GM21528 (cell line): Measurements from ENCODE around the gene TSC1.

Source experiments
- ATAC-seq: cut with Tn5 transposase; IDR thresholded peaks from one replicate; pipeline ENCODE4 v1.9.1; 2021; ENCODE audit warnings: mild to moderate bottlenecking, moderate library complexity; ENCODE audit not compliant: unreplicated experiment, low FRiP score

The TSC1 gene

DNA sequence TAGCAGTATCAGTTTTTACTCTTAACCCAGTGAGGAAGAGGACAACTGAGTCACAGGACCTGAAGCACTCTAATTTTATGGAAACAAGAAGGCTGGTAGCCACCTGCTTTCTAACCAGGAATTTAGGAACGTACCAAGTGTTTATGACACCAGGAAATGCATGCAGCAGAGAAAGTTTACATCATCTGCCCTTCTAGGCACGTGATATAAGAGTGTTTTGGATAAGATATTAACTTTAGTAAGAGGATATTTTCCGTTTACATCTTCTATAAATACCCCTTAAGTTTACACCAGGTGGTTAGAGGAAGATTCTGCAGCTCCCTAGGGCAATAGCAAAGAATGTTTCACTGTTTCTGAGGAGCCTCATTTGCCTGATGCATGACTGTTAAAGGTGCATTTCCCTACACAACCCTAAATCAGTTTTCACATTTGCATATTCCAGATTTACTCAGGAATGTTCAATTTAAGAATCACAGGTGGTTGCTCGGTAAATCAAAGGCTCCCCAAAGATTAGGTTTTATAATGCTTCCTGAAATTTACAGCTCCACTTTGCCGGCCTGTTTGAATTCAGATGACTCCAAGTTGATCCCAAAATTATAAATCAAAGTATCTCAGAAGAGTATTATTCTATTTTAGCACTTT is 1.8 kb downstream of the TSC1 start:
- no peak for ATAC-seq

DNA sequence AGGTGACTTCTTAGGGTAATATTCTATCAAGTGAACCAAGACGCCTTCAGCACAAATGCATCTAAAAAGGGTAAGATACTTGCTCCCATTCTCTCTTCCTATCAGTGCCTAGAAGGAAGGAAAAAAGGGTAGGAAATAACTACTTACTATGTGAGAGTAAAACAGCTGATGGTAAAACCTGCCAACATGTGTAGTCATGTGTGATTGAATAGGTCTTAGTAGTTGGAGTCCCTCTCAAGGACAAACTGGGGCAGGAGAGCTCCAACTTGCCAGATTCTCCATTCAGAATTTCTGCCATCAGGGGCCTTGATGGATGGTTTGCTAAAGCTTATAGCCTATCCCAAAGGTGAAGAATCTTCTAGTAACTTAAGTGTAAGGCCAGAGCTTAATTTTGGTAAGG is 5.2 kb downstream of the TSC1 start:
- no peak for ATAC-seq

GRCh38 chr9:132937463-132937901 is 6.9 kb downstream of the TSC1 start:
- ATAC-seq, result no peak

GRCh38 chr9:132935026-132935425 is 9.4 kb downstream of the TSC1 start:
- ATAC-seq, result no peak

DNA sequence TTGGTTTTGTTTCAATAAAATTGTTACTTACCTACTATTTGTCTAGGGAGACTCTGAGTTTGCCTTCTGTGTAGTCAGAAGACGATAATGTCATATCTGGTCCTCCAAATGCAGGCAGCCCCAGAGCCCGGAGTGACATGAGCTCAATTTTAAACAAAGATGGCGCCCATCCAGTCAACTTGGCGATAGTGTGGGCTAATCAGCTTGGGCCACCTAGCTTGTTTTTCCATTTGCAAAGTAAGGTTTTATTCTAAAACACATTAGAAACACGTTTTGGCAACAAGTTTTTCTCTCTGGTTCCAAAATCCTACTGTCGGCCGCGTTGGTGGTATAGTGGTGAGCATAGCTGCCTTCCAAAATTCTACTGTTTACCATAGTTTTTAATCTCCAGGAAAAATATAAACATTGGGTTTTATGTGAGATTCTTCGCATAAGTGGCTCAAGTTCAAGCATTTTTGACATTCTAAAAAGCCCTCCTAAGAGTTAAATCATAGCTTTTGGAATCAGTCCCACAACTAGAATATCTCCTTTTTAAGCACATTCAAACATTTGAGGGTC is 13.2 kb downstream of the TSC1 start:
- ATAC-seq, result no peak

GRCh38 chr9:132927704-132928103 is 16.7 kb downstream of the TSC1 start:
- no peak for ATAC-seq

DNA sequence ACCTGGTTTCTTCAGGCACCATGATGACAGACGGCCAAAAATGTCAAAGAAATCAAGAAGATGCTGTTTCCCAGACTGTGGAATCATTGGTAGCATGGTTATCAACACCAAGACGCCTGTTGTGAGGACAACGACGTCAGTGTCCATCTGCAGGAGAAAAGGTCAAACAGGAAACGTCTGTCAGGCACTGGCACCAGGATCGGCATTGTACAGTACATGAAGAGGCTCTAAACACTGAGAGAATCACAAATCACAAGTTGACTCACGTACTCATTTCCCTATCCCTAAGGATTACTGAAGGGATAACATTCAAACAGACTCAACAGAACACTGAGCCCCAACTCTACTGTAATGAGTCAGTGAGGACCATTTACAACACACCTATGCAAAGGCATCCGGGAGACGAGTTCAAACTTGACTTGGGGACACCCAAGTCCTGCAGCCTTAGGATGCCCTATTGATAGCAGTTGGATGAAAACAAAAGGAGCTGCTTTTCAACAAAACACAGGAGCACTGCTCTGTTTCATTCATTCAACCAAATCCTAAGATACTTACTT is 21.0 kb downstream of the TSC1 start:
- no peak for ATAC-seq

GRCh38 chr9:132919614-132920268 is 24.7 kb downstream of the TSC1 start:
- no peak for ATAC-seq

- ATAC-seq, result no peak
Measured at GRCh38 chr9:132914924-132915323, 29.5 kb downstream of the TSC1 start.

GRCh38 chr9:132912131-132912530 is 32.3 kb downstream of the TSC1 start:
- ATAC-seq, result no peak

DNA sequence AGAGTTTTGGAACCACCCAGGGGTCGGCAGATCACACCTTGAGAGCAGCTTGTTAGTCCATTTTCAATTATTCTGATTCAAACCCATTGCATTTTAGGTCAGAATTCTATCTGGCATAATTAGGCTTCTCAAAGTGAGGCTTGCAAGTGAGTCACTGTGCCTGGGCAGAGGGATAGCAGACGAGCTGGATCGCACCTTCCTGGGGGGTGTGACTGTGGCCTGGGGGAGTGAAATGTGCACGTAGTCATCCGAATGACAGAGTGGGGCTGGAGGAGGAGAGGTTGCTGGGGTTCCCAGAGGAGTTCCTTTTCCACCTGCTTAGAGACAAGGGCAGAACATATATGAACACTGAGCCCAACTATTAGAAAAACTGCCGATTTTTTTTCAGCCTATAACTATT is 34.0 kb downstream of the TSC1 start:
- ATAC-seq, result no peak

DNA sequence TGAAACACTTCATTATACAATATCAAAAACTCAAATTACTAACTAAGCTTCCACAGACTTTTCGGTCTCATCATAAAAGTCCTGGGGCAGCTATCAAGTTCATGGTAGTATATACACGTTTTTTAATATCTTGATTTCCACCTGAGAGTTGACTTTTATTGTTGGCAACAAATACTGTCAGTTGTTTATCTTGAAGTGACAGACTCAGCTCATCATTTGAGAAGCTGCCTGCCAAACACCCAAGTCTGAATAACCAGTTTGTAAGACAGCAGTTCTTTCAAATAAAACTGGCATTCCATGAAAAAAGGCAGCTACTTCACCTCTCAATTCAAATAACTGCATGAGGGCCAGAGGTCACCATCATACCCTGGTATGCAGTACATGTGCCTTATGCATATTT is 35.1 kb downstream of the TSC1 start:
- no peak for ATAC-seq

GRCh38 chr9:132908635-132909034 is 35.8 kb downstream of the TSC1 start:
- ATAC-seq, result no peak

GRCh38 chr9:132905726-132906125 is 38.7 kb downstream of the TSC1 start:
- ATAC-seq, result no peak

- ATAC-seq, result no peak
Measured at GRCh38 chr9:132903574-132904492, 40.6 kb downstream of the TSC1 start.

DNA sequence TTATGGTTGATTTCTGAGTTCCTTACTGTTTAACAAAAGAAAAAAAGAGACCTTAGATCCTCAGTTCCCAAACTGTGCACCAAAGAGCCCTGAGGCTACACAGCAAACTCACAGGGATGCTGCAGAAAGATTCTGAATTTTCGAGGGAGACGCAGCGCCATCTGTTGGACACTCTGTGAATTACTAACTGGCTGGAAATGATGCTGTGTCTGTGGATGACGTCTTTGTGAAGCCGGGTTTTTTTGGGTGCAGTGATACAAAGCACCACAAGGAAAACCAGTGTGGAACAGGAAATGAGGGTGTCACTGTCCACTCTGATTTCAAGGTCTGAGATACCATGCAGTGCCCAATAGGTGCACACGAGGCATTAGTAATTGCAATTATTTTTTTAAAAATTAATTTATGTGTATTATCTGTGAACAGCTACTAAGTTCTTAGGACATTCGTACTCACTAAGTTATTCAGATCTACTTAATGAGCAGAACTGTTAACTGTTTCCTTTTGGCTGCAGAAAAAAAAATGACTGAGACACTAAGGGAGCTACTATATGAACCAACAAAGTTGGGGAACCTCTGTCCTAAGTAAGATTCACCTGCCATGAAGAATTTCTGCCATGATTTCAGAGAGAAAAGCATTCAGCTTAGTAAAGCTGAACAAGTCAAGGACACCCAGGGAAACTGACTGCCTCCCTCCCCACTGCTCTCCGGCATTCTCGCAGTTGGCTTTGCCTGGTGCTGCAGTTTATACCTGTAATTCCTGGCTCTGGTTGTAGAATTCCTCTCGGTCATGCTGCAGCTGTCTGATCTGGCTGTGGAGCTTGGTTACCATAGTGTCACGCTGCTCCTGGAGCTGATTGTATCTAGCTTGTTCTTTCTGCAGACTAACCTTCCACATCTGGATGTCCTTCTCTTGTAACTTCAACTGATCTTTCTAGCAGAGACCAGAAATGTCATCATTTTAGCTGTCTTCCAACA is 42.3 kb downstream of the TSC1 start:
- ATAC-seq, result no peak

GRCh38 chr9:132898051-132898450 is 46.4 kb downstream of the TSC1 start:
- ATAC-seq, result no peak

- no peak for ATAC-seq
Measured at GRCh38 chr9:132896906-132897305, 47.5 kb downstream of the TSC1 start.

DNA sequence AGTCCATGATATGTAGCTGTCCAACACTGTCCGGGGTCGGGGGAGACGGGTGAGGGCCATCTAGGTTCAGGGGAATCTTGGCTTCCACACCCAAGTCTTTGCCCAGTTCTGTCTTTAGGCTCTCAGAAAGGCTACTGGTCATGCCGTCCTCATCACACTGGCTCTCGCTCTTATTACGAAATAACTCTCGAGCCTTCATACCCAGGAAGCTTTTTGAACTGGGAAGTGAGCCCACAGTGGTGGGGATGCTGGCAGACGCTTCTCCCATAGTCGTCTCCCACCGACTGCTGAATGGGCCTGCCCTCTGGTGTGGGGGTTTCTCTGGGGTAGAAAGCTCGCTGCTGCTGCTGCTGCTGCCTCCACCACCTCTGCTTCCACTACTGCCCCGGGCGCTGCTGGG is 48.2 kb downstream of the TSC1 start:
- ATAC-seq, result no peak
